CD4-positive, alpha-beta T cell treated with Interleukin-12 subunit alpha and Interleukin-12 subunit beta, for 1 hour (primary cell): ENCODE measurements around the gene VAC14.
A peak's percentile ranks its signal among the peaks of the same experiment; 100 is the strongest.

Experiments
- DNase-seq: peaks from one replicate; pipeline ENCODE4 v3.0.0-alpha.2; 2020

Gene VAC14

DNA sequence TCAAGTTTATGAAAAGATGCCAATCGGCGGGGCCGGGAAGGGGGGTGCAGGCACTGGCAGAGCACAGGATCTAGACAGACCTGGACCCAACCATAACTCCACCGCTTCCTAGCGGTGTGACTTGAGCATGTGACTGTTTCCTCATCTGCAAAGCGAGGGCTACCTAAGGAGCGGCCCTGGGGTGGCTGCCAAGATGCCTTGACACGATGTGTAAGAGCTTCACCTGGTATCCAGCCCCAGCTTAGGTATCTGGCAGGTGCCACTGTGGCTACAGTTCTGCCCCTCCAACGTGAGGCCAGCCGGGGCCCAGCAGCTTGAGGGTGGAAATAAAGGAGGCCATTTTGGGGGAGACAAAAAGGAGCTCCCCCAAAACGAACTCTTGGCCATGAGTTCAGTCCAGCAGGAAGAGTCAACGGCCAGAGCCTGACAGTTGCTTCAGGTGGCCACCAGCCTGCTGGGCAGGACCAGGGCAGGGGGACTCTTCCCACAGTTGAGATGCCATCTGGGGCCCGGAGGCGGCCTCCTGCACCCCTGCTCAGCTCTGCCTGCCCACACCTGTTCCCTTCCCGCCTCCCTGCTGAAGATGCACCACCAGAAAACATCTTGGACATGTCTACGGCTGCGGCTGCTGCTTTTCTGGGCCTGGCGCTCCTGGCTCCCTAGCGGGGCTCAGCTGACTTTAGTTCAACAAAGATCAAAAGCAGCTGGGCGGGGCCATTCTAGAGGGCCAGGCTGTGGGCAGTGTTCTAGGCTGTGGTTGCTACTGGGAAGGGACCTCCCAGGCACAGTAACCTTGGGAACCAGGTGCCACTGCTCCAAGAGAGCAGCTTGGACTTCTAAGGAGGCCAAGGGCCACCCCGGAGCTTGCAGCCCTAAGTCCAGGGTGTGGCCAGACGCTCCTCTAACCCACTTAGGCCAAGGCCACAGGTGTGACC, 111.7 kb downstream of the VAC14 start:
- DNase-seq: no peak

GRCh38 chr16:70688246-70688742, 112.7 kb downstream of the VAC14 start:
- no peak for DNase-seq

GRCh38 chr16:70687671-70688245, 113.2 kb downstream of the VAC14 start:
- DNase-seq: no peak

DNA sequence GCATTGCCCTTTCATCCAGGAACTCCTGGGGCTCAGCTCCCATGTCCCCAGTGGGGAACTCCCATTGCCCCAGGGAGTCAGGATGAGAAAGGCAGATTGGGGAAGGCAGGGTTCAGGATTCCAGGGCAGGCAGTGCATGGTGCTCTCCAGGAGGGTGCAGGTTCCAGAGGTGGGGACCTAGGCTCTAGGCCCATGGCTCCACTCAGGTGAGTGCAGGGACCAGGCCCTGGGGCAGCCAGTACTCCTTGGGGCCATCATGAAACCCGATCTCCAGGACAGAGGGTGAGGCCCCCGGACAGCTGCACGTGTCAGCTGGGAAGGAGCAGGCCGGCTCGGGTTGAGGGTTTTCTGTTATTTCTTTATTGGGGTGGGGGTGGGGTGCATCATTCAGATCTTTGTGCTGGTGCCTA, 113.9 kb downstream of the VAC14 start:
- no peak for DNase-seq

- no peak for DNase-seq
Measured at GRCh38 chr16:70686376-70687101, 114.4 kb downstream of the VAC14 start.

DNA sequence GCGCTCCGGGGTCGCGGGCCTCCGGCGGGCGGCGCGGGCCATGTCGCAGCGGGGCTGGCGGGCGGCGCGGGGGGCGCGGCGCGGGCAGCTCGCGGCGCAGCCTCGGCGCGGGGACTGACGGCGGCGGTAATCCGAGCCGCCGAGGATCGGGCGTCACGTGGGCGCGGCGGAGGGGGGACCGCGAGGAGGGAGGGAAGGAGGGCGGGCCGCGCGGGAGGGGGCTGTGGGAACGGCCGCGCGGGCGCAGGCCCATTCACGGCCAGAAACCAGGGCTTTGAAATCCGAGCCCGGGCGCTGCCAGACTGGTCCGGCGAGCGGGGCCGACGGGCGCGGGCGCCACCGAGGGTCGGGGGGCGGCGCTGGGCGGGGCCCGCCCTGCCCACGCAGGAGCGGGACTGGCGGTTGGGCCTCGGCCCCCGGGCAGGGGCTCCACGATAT, 115.0 kb downstream of the VAC14 start, which contains the start of gene MTSS2:
MTSS2 (minus strand) TSS at position 116 of the 438 bp plus-strand sequence. CDS start 262 bp downstream, outside the sequence.
- DNase-seq: peak; percentile 7

DNA sequence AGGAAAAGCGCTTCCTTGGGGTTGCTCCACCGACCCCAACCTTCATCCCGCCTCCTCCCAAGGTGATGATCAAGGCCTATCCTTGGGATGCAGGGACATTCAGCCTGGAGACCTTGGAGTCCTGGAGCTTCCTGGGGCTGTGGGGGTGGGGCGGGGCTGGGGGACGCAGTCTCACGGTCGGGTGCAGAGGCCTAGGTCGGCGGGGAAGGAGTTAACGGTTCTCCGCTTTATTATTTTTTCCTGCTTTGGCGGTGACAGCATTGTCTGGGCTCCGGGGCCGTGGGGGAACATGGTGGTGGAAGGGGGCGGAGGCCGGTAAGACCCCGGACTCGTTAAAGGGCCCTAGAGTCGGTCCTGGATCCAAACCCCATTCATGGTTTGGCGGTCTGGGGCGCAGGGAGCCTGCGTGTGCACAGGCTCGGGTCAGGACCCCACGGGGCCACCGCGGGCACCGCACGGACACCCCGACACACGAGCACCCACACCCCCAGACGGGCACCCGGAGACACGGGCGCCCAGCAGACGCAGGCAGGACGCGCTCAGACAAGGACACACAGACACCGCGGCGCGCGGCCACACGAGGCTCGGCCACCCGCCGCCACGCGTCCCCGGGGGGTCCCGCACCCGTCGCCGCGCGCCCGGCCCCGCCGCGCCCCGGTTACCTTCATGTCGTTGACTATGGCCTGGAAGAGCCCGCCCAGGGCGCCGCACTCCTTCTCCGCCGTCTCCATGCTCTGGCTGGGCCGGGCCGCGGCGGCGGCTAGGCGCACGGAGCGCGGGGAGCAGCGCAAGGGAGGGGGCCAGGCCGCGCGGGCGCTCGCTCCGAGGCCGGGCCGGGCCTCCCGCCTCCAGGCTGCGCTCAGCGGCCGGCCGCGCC, 115.7 kb downstream of the VAC14 start:
- DNase-seq: no peak

GRCh38 chr16:70684146-70685060, 116.6 kb downstream of the VAC14 start:
- no peak for DNase-seq

GRCh38 chr16:70683146-70683944, 117.6 kb downstream of the VAC14 start:
- no peak for DNase-seq

- DNase-seq: no peak
Measured at GRCh38 chr16:70682239-70683145, 118.5 kb downstream of the VAC14 start.

DNA sequence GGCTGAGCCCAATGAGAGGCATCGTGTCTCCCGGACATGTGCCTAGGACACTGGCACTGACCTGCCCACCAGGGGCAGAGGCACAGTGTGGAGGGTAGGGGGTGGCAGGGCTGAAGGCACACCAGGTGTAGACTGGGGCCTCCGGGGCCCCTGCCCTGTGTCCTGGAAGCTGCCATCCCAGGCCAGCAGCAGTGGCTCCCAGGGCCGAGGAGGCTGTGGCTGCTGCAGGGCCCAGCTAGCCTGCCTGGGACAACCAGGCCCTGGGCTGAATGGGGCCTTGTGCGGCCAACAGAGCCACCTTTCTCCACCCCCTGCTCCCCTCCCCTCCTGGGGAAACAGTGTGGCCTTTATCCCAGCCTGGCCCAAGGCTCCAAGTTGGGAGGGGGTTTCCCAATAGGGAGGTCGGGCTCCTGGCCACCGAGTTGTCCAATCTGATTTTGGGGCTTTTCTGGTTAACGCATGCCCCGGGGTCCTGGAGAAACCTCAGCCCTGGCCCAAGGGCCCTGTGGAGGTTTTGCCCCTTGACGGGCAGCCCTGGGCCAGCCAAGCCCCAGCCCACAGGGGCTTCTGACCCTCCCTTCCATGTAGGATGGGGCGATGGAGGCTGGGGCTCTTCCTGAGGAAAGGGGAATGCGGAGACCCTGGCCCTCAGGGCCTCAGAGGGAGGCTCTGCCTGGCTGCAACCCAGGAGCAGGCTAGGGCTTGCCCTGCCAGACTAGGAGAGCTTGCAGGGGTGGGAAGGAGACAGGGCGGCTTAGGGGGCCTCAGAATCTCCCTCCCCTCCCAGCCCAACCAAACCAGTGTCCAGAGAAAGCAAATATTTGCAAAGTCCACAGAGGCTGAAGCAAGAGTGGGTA, 119.3 kb downstream of the VAC14 start:
- DNase-seq: no peak

DNA sequence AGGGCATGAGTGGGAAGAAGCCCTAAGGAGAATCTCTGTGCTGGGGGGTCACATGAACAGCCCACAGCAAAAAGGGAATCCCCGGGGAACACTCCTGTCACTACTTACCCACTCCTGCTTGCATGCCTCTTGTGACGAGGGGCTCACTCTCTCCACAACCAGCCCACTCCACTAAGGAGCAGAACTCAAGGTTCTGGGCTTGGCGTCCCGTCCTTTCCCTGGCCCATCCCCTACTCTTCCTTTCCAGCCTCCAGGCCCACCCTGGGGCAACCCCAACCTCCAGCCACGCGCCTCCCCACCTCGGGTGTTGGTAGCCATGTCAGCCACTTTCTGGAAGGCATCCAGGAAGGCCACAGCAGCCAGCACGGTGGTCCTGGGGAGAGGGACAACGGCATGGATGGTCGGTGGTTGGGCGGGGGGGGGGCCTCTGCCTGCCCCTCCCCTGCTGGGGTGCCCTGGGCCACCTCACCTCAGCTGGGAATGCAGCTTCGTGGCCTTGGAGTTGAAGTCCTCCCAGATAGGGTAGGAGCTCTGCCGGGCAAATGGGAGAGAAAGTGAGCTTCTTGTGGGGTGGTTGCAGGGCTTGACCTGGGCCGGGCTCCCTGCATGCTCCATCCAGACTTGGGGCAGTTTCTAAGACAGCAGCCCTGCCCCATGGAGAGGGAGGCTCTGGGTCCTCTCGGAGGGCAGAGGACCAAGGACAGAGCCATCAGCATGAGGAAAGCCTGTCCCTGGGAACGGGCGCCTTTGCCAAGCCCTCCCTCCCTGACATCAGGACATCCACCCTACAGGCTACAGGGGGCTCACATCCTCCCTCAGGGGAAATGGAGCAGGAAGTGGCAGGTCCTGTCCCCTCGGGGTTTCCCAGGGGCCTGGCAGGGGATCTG, 120.2 kb downstream of the VAC14 start:
- DNase-seq: no peak

DNA sequence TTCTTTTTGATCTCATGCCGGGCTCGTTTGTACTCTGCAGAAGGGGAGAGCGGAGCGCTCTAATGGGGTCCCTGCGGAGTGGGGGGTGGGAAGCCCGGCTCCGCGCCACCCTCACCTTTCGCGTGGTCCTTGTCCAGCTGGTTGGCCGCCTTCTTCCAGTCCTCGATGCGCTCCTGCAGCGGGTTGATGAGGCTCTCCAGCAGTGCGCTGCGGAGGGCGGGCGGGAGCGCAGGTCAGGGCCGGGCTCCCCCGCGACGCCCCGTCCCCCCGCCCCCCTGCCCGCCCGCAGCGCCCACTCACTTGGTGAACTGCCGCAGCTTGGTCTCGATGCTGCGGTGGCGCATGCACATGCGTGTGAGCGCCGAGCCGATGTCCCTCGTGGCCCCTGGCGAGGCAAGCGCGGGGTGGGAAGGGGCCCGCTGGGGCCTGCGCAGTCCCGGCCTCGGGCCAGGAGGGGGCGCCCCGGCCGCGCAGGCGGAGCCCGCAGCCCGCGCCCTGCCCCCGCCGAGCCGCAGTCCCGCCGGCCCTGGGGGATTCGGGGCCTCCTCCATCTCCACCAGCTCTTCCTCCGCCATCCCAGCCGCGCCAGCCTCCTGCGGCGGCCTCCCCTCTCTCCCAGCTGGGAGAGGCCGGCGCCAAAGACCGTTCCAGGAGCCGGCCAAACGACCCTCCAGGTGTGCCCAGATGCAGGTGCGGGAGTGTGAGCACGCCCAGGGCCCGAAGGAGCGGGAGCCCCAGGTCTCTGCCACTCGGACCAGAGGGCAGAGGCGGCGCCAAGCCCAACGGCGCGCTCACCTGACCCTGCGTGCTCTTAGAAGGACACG, 121.1 kb downstream of the VAC14 start:
- DNase-seq: no peak

GRCh38 chr16:70678898-70679670, 121.9 kb downstream of the VAC14 start:
- DNase-seq: no peak
